SK-N-SH (cell line): ENCODE measurements around the gene AK5. TPM values are rescaled to one million over a fixed set of nuclear protein-coding genes. Genes with fewer than 3 reads are reported as not detected.

Experiments used
- CTCF ChIA-PET: fragments of 300-600, 350-600 bp; formaldehyde crosslinking; extraction: SDS; loops from one replicate; lab custom pipeline; 2021; lab: Yijun Ruan, JAX
- POLR2A ChIA-PET: fragments of 350-600 bp; sonication (Branson Sonifier 250); formaldehyde crosslinking; extraction: SDS; loops from one replicate; lab custom pipeline; 2020; ENCODE audit warnings: antibody characterized with exemption, inconsistent platforms; lab: Yijun Ruan, JAX
- DNase-seq: peaks from one replicate; pipeline ENCODE4 v3.0.0; 2012
- H2AFZ ChIP-seq: fragments of 200-600 bp; sonication (generic); 2 replicates; pipeline ENCODE4 v1.8.1; 2016; ENCODE audit warnings: antibody characterized with exemption, mild to moderate bottlenecking, low read depth
- H3F3A ChIP-seq: fragments of 200-600 bp; sonication (generic); replicated peaks from 2 replicates; pipeline ENCODE3; 2016; ENCODE audit warnings: antibody characterized with exemption, mild to moderate bottlenecking; ENCODE audit not compliant: insufficient read depth
- H3K27ac ChIP-seq, 2 experiments: fragments of 200-500 bp in 1 of 2; fragments of 200-600 bp in 1 of 2; sonication (Bioruptor generic) in 1 of 2; sonication (generic), shearing (Covaris generic) in 1 of 2; 2 replicates each; pipeline versions ENCODE4 v1.5.1 to v1.6.1; 2014 to 2016; ENCODE audit warnings: low read depth in 2 of 2, inconsistent platforms in 1 of 2, low read length in 1 of 2, mild to moderate bottlenecking in 1 of 2, mixed read lengths in 1 of 2
- H3K27me3 ChIP-seq: fragments of 200-600 bp; sonication (generic), shearing (Covaris generic); 2 replicates; pipeline ENCODE4 v1.6.1; 2016; ENCODE audit warnings: mixed run types; ENCODE audit not compliant: insufficient read depth
- H3K36me3 ChIP-seq, 2 experiments: fragments of 200-500 bp in 1 of 2; fragments of 200-600 bp in 1 of 2; sonication (Bioruptor generic) in 1 of 2; sonication (generic) in 1 of 2; replicated peaks in 1 of 2; 2 replicates each; pipeline versions ENCODE3 to v1.5.1; 2014 to 2016; ENCODE audit warnings: low read length in 1 of 2, mild to moderate bottlenecking in 1 of 2; ENCODE audit not compliant: insufficient read depth in 2 of 2, control insufficient read depth in 1 of 2
- H3K4me1 ChIP-seq, 2 experiments: fragments of 200-500 bp in 1 of 2; fragments of 200-600 bp in 1 of 2; sonication (Bioruptor generic) in 1 of 2; sonication (generic), shearing (Covaris generic) in 1 of 2; 2 replicates each; pipeline versions ENCODE4 v1.5.1 to v1.6.1; 2014 to 2016; ENCODE audit warnings: low read depth in 1 of 2, low read length in 1 of 2, mixed run types in 1 of 2; ENCODE audit not compliant: insufficient read depth in 2 of 2, control insufficient read depth in 1 of 2
- H3K4me2 ChIP-seq: fragments of 200-600 bp; sonication (generic), shearing (Covaris generic); 2 replicates; pipeline ENCODE4 v1.6.1; 2017; ENCODE audit warnings: mixed run types
- H3K4me3 ChIP-seq, 2 experiments: fragments of 200-500 bp in 1 of 2; fragments of 200-600 bp in 1 of 2; sonication (Bioruptor generic) in 1 of 2; sonication (generic), shearing (Covaris generic) in 1 of 2; 2 replicates each; pipeline versions ENCODE4 v1.5.1 to v1.8.1; 2014 to 2016; ENCODE audit warnings: low read depth in 2 of 2, inconsistent platforms in 1 of 2, low read length in 1 of 2, mild to moderate bottlenecking in 1 of 2, mixed read lengths in 1 of 2, moderate library complexity in 1 of 2
- H3K79me2 ChIP-seq: fragments of 200-600 bp; sonication (generic); 2 replicates; pipeline ENCODE4 v1.8.1; 2017; ENCODE audit warnings: mild to moderate bottlenecking; ENCODE audit not compliant: insufficient read depth
- H3K9ac ChIP-seq: fragments of 200-600 bp; sonication (generic); 2 replicates; pipeline ENCODE4 v1.6.1; 2017; ENCODE audit warnings: mixed run types
- H3K9me2 ChIP-seq: fragments of 200-600 bp; sonication (generic); 2 replicates; pipeline ENCODE4 v1.6.1; 2017; ENCODE audit warnings: mixed run types
- H3K9me3 ChIP-seq: fragments of 200-600 bp; sonication (generic); 2 replicates; pipeline ENCODE4 v1.6.1; 2017; ENCODE audit warnings: mixed run types, mild to moderate bottlenecking, moderate library complexity
- H4K20me1 ChIP-seq: fragments of 200-600 bp; sonication (generic); 2 replicates; pipeline ENCODE4 v1.6.1; 2017; ENCODE audit warnings: mild to moderate bottlenecking, mixed run types; ENCODE audit not compliant: insufficient read depth
- ELF1 ChIP-seq: IDR thresholded peaks from 2 replicates; pipeline ENCODE4 v1.4.0; 2012
- EP300 ChIP-seq, 2 experiments: IDR thresholded peaks; 2 replicates each; pipeline versions ENCODE4 v1.4.0 to v1.6.1; 2012; ENCODE audit warnings: borderline replicate concordance in 1 of 2, low read depth in 1 of 2, low read length in 1 of 2
- EZH2phosphoT487 ChIP-seq: fragments of 200-600 bp; sonication (generic); IDR thresholded peaks from 2 replicates; pipeline ENCODE4 v1.6.1; 2017; ENCODE audit warnings: low read depth, mixed run types, mild to moderate bottlenecking, antibody characterized with exemption, moderate library complexity, borderline replicate concordance
- FOXJ3 ChIP-seq: sonication (generic); formaldehyde crosslinking; IDR thresholded peaks from 2 replicates; pipeline ENCODE4 v1.5.1; 2020; ENCODE audit warnings: mild to moderate bottlenecking, missing genetic modification reagents
- FOXM1 ChIP-seq: IDR thresholded peaks from 2 replicates; pipeline ENCODE4 v1.4.0; 2012; ENCODE audit warnings: low read depth, mild to moderate bottlenecking
- GABPA ChIP-seq: IDR thresholded peaks from 2 replicates; pipeline ENCODE4 v1.4.0; 2012; ENCODE audit warnings: low read depth, mild to moderate bottlenecking
- JUND ChIP-seq: IDR thresholded peaks from 2 replicates; pipeline ENCODE4 v1.4.0; 2012
- NFIC ChIP-seq: IDR thresholded peaks from 2 replicates; pipeline ENCODE4 v1.4.0; 2012; ENCODE audit warnings: borderline replicate concordance
- NRF1 ChIP-seq: IDR thresholded peaks from 2 replicates; pipeline ENCODE4 v1.6.1; 2012; ENCODE audit warnings: low read depth, mild to moderate bottlenecking, low read length
- RCOR1 ChIP-seq: fragments of 150-350 bp; IDR thresholded peaks from 2 replicates; pipeline ENCODE4 v1.6.1; 2017; ENCODE audit warnings: antibody characterized with exemption, low read length
- RXRA ChIP-seq: IDR thresholded peaks from 2 replicates; pipeline ENCODE4 v1.4.0; 2012; ENCODE audit warnings: low read depth, mild to moderate bottlenecking, borderline replicate concordance
- SMC3 ChIP-seq: IDR thresholded peaks from 2 replicates; pipeline ENCODE4 v1.6.1; 2012; ENCODE audit warnings: low read depth, low read length, improper control_type of control experiment
- TAF1 ChIP-seq: IDR thresholded peaks from 2 replicates; pipeline ENCODE4 v1.6.1; 2012; ENCODE audit warnings: low read depth, mild to moderate bottlenecking, low read length, moderate library complexity, borderline replicate concordance
- TEAD4 ChIP-seq: IDR thresholded peaks from 2 replicates; pipeline ENCODE4 v1.4.0; 2012; ENCODE audit warnings: mild to moderate bottlenecking, borderline replicate concordance; ENCODE audit not compliant: insufficient read depth
- YY1 ChIP-seq: IDR thresholded peaks from 2 replicates; pipeline ENCODE4 v1.4.0; 2012; ENCODE audit warnings: low read depth, mild to moderate bottlenecking
- WGBS: methylation state at CpG from one replicate; pipeline ENCODE4 v1.1.6; 2017; ENCODE audit warnings: low lambda C conversion rate; 5-methylcytosine and 5-hydroxymethylcytosine counted together
- polyA plus RNA-seq, 3 experiments: library from polyadenylated mRNA; depleted of rRNA; stranded (reverse); fragments of >200 nt; gene quantifications; 2 replicates each; pipeline ENCODE4 v1.2.3, GENCODE V29; 2012
- TF ChIP-seq, protein P1 (sequence below): fragments of 200-600 bp; sonication (generic); IDR thresholded peaks from 2 replicates; pipeline ENCODE4 v1.6.1; 2017; ENCODE audit warnings: antibody characterized with exemption, mild to moderate bottlenecking, moderate library complexity
- TF ChIP-seq, protein P2 (sequence below): IDR thresholded peaks from 2 replicates; pipeline ENCODE4 v1.4.0; 2012; ENCODE audit warnings: low read depth, borderline replicate concordance
- TF ChIP-seq, protein P3 (sequence below): IDR thresholded peaks from 2 replicates; pipeline ENCODE4 v1.6.1; 2012; ENCODE audit warnings: mild to moderate bottlenecking, low read depth, low read length, moderate library complexity
- TF ChIP-seq, protein P4 (sequence below): fragments of 150-350 bp; IDR thresholded peaks from 2 replicates; pipeline ENCODE4 v1.6.1; 2017; ENCODE audit warnings: antibody characterized with exemption, low read length, low read depth, borderline replicate concordance

The AK5 gene
- polyA plus RNA-seq, 1 of the 3 experiments (the other 2 are of a cell fraction): 22.9 TPM

DNA sequence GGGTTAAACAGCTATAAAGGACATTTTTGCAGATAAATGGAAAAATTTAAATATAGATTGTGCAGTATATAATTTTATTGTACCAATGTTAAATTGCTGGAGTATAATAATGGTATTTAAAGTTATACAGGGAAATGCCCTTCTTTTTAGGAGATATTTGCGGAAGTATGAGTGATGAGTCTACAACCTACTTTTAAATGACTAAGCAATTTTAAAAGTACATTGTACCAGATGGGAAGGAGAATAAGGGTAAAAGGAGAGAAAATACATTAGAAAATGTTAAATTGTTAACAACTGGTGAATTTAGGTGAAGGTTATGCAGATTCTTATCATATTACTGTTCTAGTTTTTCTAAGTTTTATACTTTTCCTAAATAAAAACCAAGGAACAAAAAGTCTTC, 308.8 kb downstream of the AK5 start:
- Histone ChIP-seq H2AFZ (no peak overlapping the region), H3K4me3 (no peak overlapping the region), H3K9ac (no peak overlapping the region), H3K4me2 (no peak overlapping the region), H3F3A (no peaks in the 10 kb centered on the region), H3K27ac (no peak overlapping the region), H3K79me2 (peaks cover 51% of the 10 kb centered on the region), H3K9me2 (no peaks in the 10 kb centered on the region), H3K27me3 (no peaks in the 10 kb centered on the region), H4K20me1 (no peaks in the 10 kb centered on the region), H3K36me3 (peaks cover 15 to 19% of the 10 kb centered on the region in 2 experiments), H3K9me3 (no peaks in the 10 kb centered on the region), H3K4me1 (peaks cover 0 to 13% of the 10 kb centered on the region in 2 experiments; a peak in 2 of 4 replicates)
- WGBS: 98% methylated on average over 1 of the region's 1 CpG
- POLR2A ChIA-PET: no interaction called here
- TF ChIP-seq EZH2phosphoT487 (no peak), NFIC (no peak), JUND (no peak), RCOR1 (no peak), ELF1 (no peak), YY1 (no peak), FOXM1 (no peak), TEAD4 (no peak), TAF1 (no peak), GABPA (no peak), EP300 (IDR thresholded peaks at IDR 0.05; ENCODE audit: borderline replicate concordance in 1 of 2, low read depth in 1 of 2, low read length in 1 of 2) (no peak), RXRA (no peak), FOXJ3 (CRISPR knock-in tag) (no peak), SMC3 (no peak), NRF1 (no peak)
- TF ChIP-seq, protein P1, sequence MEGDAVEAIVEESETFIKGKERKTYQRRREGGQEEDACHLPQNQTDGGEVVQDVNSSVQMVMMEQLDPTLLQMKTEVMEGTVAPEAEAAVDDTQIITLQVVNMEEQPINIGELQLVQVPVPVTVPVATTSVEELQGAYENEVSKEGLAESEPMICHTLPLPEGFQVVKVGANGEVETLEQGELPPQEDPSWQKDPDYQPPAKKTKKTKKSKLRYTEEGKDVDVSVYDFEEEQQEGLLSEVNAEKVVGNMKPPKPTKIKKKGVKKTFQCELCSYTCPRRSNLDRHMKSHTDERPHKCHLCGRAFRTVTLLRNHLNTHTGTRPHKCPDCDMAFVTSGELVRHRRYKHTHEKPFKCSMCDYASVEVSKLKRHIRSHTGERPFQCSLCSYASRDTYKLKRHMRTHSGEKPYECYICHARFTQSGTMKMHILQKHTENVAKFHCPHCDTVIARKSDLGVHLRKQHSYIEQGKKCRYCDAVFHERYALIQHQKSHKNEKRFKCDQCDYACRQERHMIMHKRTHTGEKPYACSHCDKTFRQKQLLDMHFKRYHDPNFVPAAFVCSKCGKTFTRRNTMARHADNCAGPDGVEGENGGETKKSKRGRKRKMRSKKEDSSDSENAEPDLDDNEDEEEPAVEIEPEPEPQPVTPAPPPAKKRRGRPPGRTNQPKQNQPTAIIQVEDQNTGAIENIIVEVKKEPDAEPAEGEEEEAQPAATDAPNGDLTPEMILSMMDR: no peak
- TF ChIP-seq, protein P2, sequence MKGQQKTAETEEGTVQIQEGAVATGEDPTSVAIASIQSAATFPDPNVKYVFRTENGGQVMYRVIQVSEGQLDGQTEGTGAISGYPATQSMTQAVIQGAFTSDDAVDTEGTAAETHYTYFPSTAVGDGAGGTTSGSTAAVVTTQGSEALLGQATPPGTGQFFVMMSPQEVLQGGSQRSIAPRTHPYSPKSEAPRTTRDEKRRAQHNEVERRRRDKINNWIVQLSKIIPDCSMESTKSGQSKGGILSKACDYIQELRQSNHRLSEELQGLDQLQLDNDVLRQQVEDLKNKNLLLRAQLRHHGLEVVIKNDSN: no peak
- TF ChIP-seq, protein P3, sequence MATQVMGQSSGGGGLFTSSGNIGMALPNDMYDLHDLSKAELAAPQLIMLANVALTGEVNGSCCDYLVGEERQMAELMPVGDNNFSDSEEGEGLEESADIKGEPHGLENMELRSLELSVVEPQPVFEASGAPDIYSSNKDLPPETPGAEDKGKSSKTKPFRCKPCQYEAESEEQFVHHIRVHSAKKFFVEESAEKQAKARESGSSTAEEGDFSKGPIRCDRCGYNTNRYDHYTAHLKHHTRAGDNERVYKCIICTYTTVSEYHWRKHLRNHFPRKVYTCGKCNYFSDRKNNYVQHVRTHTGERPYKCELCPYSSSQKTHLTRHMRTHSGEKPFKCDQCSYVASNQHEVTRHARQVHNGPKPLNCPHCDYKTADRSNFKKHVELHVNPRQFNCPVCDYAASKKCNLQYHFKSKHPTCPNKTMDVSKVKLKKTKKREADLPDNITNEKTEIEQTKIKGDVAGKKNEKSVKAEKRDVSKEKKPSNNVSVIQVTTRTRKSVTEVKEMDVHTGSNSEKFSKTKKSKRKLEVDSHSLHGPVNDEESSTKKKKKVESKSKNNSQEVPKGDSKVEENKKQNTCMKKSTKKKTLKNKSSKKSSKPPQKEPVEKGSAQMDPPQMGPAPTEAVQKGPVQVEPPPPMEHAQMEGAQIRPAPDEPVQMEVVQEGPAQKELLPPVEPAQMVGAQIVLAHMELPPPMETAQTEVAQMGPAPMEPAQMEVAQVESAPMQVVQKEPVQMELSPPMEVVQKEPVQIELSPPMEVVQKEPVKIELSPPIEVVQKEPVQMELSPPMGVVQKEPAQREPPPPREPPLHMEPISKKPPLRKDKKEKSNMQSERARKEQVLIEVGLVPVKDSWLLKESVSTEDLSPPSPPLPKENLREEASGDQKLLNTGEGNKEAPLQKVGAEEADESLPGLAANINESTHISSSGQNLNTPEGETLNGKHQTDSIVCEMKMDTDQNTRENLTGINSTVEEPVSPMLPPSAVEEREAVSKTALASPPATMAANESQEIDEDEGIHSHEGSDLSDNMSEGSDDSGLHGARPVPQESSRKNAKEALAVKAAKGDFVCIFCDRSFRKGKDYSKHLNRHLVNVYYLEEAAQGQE: no peak
- TF ChIP-seq, protein P4, sequence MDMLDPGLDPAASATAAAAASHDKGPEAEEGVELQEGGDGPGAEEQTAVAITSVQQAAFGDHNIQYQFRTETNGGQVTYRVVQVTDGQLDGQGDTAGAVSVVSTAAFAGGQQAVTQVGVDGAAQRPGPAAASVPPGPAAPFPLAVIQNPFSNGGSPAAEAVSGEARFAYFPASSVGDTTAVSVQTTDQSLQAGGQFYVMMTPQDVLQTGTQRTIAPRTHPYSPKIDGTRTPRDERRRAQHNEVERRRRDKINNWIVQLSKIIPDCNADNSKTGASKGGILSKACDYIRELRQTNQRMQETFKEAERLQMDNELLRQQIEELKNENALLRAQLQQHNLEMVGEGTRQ: no peak
- CTCF ChIA-PET: interaction anchor here (3.2 kb wide), 1 partner anchor 11 kb away, joined by 10 read pairs; no protein-coding TSS in a partner anchor
- DNase-seq: no peak
